GM21423 (cell line): Measurements from ENCODE around the gene DHFR2.

Source experiments
- ATAC-seq: cut with Tn5 transposase; IDR thresholded peaks from one replicate; pipeline ENCODE4 v1.9.1; 2021; ENCODE audit warnings: mild to moderate bottlenecking, moderate library complexity; ENCODE audit not compliant: unreplicated experiment

DHFR2 gene

GRCh38 chr3:94008253-94008652 is 54.5 kb downstream of the DHFR2 start:
- no peak for ATAC-seq
